T-helper 2 cell treated with Interferon-gamma antibody and Interleukin-4, amounts not matched to agents 5 μg/mL and 100 μg/mL, for 36 hours (primary cell): ENCODE data around the gene MAVS.
"Not testable (repeated sequence)": the region's sequence is repeated elsewhere in the genome, so short reads cannot be mapped to it uniquely, and the experiment has no call there.

Source experiments
- DNase-seq: peaks from one replicate; pipeline ENCODE4 v3.0.0; 2021; ENCODE audit warnings: low spot score
- H3K27ac Mint-ChIP-seq: one replicate; pipeline ENCODE4 v1.8.0; 2021; ENCODE audit warnings: mild to moderate bottlenecking, mixed read lengths
- H3K27me3 Mint-ChIP-seq: one replicate; pipeline ENCODE4 v1.8.0; 2021; ENCODE audit warnings: low read depth, mixed read lengths
- H3K36me3 Mint-ChIP-seq: one replicate; pipeline ENCODE4 v1.8.0; 2021; ENCODE audit warnings: low read depth, mixed read lengths
- H3K4me1 Mint-ChIP-seq: one replicate; pipeline ENCODE4 v1.8.0; 2021; ENCODE audit warnings: low read depth, mixed read lengths
- H3K4me3 Mint-ChIP-seq: one replicate; pipeline ENCODE4 v1.8.0; 2022; ENCODE audit warnings: mild to moderate bottlenecking, moderate library complexity, mixed read lengths
- H3K9me3 Mint-ChIP-seq: one replicate; pipeline ENCODE4 v1.8.0; 2021; ENCODE audit warnings: mixed read lengths

The MAVS gene

DNA sequence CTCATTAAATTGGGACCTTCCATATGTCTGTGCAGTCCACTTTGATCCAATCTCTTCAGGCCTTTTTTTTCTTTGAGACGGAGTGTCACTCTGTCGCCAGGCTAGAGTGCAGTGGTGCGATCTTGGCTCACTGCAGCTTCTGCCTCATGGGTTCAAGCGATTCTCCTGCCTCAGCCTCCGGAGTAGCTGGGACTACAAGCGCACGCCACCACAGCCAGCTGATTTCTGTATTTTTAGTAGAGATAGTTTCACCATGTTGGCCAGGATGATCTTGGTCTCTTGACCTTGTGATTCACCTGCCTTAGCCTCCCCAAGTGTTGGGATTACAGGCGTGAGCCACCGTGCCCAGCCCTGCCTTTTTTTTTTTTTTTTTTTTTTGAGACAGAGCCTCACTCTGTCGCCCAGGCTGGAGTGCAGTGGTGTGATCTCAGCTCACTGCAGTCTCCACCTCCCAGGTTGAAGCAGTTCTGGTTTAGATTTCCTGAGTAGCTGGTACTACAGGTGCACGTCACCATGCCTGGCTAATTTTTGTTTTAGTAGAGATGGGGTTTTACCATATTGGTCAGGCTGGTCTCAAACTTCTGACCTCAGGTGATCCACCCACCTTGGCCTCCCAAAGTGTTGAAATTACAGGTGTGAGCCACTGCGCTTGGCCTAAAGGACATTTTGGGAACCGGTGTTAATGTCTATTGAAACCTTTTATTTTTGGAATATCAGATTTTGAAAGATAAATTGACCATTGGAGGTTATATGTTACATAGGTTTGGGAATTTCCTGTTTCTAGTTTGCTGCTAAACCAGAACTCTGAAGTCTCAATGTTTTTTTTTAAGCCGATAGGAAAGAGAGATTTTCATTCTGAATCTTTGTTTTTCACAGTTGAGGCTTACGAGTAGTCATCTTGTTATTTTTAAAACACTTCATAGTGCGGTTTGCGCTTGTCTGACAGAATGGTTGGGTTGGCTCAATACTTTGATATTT is 60.4 kb downstream of the MAVS start:
- Mint-ChIP-seq H3K27ac (peak overlapping the region; percentile 69), H3K36me3 (peaks cover 38% of the 10 kb centered on the region), H3K4me1 (peaks cover 39% of the 10 kb centered on the region), H3K4me3 (peak overlapping the region; percentile 61)
- H3K27me3 Mint-ChIP-seq, H3K9me3 Mint-ChIP-seq: not testable (repeated sequence)
- peak; percentile 66 for DNase-seq

DNA sequence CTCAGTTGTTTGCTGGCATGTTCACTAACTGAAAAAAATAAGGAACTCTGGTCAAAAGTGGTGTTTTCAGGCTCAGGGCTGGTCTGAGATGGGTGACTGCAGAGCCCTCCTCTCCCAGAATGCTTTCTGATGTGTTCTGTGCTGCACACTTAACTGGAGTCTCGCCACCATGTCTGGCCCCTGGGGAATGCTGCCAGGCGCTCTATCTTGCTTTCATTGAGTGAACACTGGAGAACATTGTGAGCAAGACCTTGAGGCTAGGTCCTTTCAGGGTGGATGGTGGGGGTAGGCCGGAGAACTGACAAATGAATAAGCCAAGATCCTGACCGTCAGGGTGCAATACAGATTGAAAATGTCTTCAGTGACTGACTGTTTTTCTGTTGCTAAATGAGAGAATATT is 62.0 kb downstream of the MAVS start:
- Mint-ChIP-seq H3K36me3 (peaks cover 49% of the 10 kb centered on the region), H3K4me1 (peaks cover 40% of the 10 kb centered on the region), H3K4me3 (peak overlapping the region; percentile 36), H3K27me3 (no peaks in the 10 kb centered on the region), H3K9me3 (no peaks in the 10 kb centered on the region), H3K27ac (peak overlapping the region; percentile 46)
- no peak for DNase-seq

DNA sequence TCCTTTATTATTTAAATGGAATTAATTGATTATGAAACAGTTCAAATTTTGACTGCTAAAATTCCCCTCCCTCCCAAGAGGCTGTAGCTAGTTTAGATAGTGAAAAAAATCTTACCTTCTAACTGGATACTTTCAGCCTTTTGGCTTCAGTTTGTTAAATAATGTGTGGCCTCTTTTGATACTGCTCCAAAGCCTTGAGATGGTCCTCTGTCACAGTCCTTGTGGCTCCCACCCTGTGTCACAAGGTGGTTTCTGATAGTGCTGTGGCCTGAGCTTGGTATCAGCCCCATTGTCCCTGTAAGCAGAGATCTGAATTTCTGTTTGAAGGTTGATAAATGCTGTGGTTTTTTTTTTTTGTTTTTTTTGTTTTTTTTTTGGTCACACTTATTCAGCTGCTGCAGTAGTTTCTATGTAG is 63.3 kb downstream of the MAVS start:
- peak overlapping the region; percentile 32 for H3K4me3 Mint-ChIP-seq
- peaks cover 56% of the 10 kb centered on the region for H3K36me3 Mint-ChIP-seq
- H3K27ac Mint-ChIP-seq, result peak overlapping the region; percentile 52
- peaks cover 36% of the 10 kb centered on the region for H3K4me1 Mint-ChIP-seq
- no peak for DNase-seq
- no peaks in the 10 kb centered on the region for H3K27me3 Mint-ChIP-seq
- H3K9me3 Mint-ChIP-seq, result no peaks in the 10 kb centered on the region

DNA sequence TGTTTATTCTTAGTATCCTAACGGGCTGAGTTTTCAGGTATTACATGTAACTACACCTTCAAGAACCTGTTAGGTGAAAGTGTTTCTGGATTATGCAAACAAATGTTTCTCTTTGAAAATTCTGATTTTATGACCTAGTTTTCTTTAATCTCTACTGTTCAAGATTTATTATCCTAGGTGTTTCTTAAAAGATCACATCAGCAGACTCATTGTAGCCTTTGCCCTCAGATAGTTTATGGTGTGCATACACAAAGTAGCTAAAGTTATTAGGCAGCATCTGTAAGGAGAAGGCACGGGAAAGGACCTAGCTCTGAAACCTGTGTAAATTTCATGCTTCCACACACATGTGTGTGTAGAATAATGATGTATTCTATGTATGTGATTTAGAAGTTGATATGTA is 64.2 kb downstream of the MAVS start:
- peaks cover 41% of the 10 kb centered on the region for H3K4me1 Mint-ChIP-seq
- peaks cover 62% of the 10 kb centered on the region for H3K36me3 Mint-ChIP-seq
- no peak for DNase-seq
- no peaks in the 10 kb centered on the region for H3K27me3 Mint-ChIP-seq
- H3K9me3 Mint-ChIP-seq, result no peaks in the 10 kb centered on the region
- H3K4me3 Mint-ChIP-seq, result no peak overlapping the region
- no peak overlapping the region for H3K27ac Mint-ChIP-seq

DNA sequence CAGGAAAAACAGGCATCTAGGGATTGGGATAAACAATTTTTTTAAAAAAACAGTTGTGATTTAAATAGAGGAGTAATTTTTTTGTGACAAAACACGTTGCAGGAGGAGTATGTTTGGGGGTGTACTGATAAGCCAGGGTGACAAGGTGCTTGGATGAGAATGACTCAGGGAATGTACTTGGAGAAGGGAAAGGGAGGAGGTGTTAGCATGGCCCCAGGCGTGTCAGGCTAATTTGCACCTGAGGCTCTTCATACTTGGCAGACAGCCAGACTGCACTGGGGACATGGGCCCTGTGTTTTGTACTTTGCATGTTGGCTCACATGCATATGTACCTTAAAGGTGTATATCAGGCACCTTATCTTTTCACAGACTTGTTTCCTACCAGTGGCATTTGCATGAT is 65.3 kb downstream of the MAVS start:
- Mint-ChIP-seq H3K36me3 (peaks cover 64% of the 10 kb centered on the region), H3K27me3 (no peaks in the 10 kb centered on the region), H3K9me3 (no peaks in the 10 kb centered on the region), H3K27ac (peak overlapping the region; percentile 41), H3K4me1 (peaks cover 36% of the 10 kb centered on the region), H3K4me3 (no peak overlapping the region)
- DNase-seq, result no peak

DNA sequence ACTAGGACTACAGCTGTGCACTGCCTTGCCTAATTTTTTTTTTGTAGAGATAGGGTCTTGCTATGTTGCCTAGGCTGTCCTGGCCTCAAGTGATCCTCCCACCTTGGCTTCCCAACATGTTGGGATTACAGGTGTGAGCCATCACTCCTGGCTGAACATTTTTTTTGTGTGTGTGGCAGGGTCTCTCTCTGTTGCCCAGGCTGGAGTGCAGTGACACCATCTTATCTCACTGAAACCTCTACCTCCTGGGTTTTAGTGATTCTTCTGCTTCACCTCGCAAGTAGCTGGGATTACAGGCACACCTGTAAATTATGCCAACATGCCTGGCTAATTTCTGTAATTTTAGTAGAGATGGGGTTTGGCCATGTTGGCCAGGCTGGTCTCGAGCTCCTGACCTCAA is 67.8 kb downstream of the MAVS start:
- H3K4me1 Mint-ChIP-seq, result peaks cover 23% of the 10 kb centered on the region
- no peaks in the 10 kb centered on the region for H3K27me3 Mint-ChIP-seq
- peaks cover 69% of the 10 kb centered on the region for H3K36me3 Mint-ChIP-seq
- no peak for DNase-seq
- H3K27ac Mint-ChIP-seq, result no peak overlapping the region
- no peaks in the 10 kb centered on the region for H3K9me3 Mint-ChIP-seq
- no peak overlapping the region for H3K4me3 Mint-ChIP-seq

DNA sequence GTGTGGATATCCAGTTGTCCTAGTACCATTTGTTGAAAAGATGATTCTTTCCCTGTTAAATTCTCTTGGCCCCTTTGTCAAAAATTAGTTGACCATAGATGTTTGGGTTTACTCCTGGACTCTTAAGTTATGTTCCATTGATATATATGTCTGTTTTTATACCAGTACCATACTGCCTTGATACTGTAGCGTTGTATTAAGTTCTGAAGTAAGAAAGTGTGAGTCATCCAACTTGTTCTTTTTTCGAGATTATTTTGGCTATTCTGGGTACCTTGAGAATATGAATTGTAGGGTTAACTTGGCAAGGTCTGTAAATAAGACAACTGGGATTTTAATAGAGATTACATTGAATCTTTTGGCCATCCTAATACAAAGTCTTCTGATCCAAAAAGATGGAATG is 69.1 kb downstream of the MAVS start:
- no peak overlapping the region for H3K4me3 Mint-ChIP-seq
- H3K36me3 Mint-ChIP-seq, result peaks cover 64% of the 10 kb centered on the region
- H3K27me3 Mint-ChIP-seq, result no peaks in the 10 kb centered on the region
- no peak for DNase-seq
- H3K9me3 Mint-ChIP-seq, result no peaks in the 10 kb centered on the region
- peaks cover 16% of the 10 kb centered on the region for H3K4me1 Mint-ChIP-seq
- H3K27ac Mint-ChIP-seq, result no peak overlapping the region

DNA sequence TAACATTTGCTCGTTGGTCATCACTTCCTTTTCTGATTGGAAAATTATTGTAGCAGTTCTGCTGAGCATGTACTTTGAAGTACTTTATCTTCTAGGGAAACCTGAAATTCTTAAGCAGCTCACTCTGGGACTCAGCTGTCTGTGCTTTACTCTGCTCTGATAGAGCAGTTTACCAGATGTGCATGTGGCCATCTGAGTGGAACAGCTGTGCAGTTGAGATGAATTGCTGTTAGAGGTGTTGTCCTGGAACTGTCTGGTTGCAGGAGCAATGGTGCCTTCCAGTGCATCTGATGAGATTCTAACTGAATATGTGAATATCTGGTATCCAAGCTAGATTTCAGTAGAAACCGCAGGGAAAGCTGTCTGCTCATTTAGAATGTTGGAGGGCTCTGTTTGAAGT is 69.7 kb downstream of the MAVS start:
- no peaks in the 10 kb centered on the region for H3K9me3 Mint-ChIP-seq
- no peak overlapping the region for H3K4me3 Mint-ChIP-seq
- DNase-seq, result no peak
- peaks cover 61% of the 10 kb centered on the region for H3K36me3 Mint-ChIP-seq
- no peaks in the 10 kb centered on the region for H3K27me3 Mint-ChIP-seq
- no peak overlapping the region for H3K27ac Mint-ChIP-seq
- peaks cover 18% of the 10 kb centered on the region for H3K4me1 Mint-ChIP-seq

DNA sequence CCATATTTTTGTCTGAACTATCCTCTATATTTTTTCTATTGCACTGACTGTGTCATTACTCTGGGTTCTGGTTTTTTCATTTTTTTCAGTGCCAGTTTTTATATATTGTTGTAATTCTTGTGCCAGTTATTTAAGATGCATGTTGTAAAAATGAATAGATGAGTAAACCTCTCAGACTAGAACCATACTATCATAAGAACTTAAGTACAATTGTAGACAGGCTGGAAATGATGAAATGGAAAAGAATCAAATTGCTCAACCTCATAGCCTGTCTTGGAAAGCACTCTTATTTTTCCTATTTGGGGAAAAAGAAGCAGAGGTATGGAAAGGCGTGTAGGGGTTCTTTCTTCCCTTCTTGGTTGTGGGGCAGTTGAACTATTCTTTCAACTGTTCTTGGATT is 72.7 kb downstream of the MAVS start:
- Mint-ChIP-seq H3K27ac (no peak overlapping the region), H3K4me3 (no peak overlapping the region), H3K36me3 (peaks cover 57% of the 10 kb centered on the region), H3K9me3 (no peaks in the 10 kb centered on the region), H3K4me1 (peaks cover 18% of the 10 kb centered on the region), H3K27me3 (no peaks in the 10 kb centered on the region)
- no peak for DNase-seq

DNA sequence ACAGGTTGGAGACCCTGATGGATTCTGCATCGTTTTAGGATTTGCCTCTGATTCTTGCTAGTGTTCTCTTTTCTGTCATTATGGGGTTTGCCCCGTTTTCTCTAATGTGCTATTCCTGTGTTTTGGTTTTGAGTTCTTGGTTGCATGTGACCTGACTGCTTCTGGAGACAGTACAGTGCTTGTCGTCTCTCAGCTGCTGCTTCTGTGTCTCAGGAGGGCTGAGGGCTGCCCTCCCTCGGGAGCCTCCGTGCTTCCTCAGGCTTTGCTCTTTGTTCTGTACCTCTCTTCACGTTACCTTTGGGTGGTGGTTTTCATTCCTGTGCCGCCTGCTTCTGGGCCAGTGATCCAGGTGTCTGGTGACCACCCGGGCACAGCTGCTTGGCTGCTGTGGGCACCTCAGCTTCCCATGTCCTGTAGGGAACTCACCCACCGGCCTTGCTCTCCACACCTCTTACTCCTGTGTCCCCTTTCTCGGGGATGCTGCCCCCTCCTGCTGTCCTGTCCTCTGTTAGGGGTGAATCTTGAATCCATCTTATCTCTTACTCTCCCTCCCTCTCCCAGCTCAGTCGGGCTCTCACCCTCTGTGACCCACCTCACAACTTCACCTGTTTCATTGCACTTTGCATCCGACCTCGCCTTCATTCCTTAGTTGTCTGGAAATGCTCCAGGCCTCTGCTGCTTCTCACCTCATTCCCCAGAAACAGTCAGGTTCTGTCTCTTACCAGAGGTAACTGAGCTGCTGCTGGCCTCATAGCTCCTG is 75.8 kb downstream of the MAVS start:
- H3K36me3 Mint-ChIP-seq, result peaks cover 54% of the 10 kb centered on the region
- peak overlapping the region; percentile 14 for H3K27ac Mint-ChIP-seq
- no peaks in the 10 kb centered on the region for H3K27me3 Mint-ChIP-seq
- no peak for DNase-seq
- H3K4me1 Mint-ChIP-seq, result peaks cover 15% of the 10 kb centered on the region
- no peak overlapping the region for H3K4me3 Mint-ChIP-seq
- H3K9me3 Mint-ChIP-seq, result no peaks in the 10 kb centered on the region

DNA sequence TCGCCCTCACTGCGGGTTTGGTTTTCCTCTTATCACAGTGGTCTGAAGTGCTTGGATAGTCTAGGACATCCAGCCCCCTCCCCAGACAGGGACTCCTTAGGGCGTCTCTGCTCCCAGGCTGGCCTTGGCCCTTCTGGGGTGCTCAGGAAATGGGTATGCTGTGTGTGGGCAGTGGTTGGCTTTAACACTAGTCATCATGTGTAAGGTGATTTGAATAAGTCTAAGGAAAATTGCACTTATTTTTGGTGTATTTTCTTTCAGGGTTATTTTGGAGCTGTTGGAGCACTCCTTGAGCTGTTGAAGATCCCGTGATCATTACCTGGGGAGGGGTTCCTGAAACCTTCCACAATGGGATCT is 76.3 kb downstream of the MAVS start:
- no peaks in the 10 kb centered on the region for H3K9me3 Mint-ChIP-seq
- H3K27me3 Mint-ChIP-seq, result no peaks in the 10 kb centered on the region
- DNase-seq, result no peak
- peaks cover 18% of the 10 kb centered on the region for H3K4me1 Mint-ChIP-seq
- H3K27ac Mint-ChIP-seq, result peak overlapping the region; percentile 14
- no peak overlapping the region for H3K4me3 Mint-ChIP-seq
- H3K36me3 Mint-ChIP-seq, result peaks cover 53% of the 10 kb centered on the region

DNA sequence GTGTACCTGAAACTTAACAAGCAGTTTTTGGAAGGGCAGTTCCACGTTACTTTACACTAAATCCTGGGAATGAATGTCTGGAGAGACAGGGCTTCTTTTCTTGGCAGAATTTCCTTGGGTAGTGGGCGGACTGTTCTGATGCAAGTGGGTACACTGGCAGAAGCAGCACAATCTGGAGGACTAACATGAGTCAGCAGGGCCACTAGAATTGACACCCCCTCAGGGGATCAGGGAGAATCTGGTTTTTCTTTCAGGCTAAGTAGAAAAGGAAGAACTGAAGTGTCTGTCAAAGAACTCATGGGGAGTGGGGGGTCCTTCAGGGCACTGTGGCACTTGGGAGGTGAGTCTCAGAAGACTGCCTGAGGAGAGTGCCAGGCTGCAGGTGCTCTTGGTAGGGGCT is 77.2 kb downstream of the MAVS start:
- Mint-ChIP-seq H3K27me3 (no peaks in the 10 kb centered on the region), H3K27ac (no peak overlapping the region), H3K36me3 (peaks cover 47% of the 10 kb centered on the region), H3K4me1 (peaks cover 21% of the 10 kb centered on the region), H3K4me3 (no peak overlapping the region), H3K9me3 (no peaks in the 10 kb centered on the region)
- DNase-seq, result no peak

DNA sequence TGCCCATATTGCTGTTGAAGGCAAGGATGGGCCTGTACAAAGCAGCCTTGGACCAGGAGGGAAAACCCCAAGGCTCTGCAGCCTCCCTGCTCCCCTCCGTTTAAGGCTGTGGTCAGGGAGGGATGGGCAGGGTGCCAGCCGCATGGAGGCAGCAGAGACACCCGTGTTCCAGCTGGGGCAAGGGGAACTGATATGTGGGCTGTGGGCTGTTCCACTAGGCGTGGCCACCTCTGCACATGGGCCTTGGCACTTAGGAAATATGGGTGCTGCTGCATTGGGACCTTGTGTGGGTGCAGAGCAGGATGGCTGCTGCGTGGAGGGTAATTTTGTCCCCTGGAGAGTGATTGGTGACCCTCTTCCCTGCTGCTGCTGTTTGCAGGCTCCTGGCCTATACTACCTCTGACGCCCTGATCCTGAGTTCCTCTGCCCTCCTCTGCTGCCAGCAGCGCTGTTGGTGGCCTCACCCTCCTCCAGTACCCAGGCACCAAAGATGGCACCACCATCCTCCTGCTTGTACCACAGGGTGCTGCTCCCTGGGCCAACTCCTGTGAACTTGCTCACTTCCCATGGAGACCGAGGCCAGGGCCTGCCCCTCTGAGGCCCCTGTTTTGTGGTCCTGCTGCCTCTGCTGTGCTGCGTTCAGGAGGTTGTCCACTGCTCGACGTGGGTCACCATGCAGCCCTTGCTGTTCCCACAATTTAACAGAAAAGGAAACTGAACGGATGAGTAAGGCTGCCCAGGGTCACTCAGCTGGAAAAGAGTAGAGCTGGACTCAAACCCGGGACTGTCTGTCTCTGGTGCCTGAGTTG is 77.9 kb downstream of the MAVS start:
- H3K27me3 Mint-ChIP-seq, result no peaks in the 10 kb centered on the region
- peaks cover 42% of the 10 kb centered on the region for H3K36me3 Mint-ChIP-seq
- DNase-seq, result no peak
- peak overlapping the region; percentile 81 for H3K27ac Mint-ChIP-seq
- no peaks in the 10 kb centered on the region for H3K9me3 Mint-ChIP-seq
- H3K4me1 Mint-ChIP-seq, result peaks cover 17% of the 10 kb centered on the region
- H3K4me3 Mint-ChIP-seq, result no peak overlapping the region
